Measurements from ENCODE around the gene BFSP1.

BFSP1 gene

DNA sequence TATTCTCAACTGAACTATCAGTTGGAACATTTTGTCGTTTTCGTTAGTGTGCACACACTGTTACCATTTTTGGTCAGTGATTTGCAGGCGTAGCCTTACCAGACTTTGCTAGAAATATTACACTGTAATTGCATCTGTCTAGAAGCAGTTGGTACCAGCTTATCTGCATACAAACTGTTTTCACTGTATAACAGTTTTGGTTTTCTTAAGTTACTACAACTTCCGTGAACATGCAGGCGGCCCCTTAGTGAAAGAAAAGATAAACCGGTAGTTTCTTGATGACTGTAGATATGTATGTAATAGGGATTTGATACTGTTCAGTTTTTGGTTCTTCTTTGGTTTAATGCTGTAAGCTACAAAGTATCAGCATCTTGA, 40.0 kb upstream of the BFSP1 start:
- H3K4me3 ChIP-seq (replicated peaks; ENCODE audit: low read depth, low read length) = peak overlapping the region; percentile 68
- TF ChIP-seq, protein P1, sequence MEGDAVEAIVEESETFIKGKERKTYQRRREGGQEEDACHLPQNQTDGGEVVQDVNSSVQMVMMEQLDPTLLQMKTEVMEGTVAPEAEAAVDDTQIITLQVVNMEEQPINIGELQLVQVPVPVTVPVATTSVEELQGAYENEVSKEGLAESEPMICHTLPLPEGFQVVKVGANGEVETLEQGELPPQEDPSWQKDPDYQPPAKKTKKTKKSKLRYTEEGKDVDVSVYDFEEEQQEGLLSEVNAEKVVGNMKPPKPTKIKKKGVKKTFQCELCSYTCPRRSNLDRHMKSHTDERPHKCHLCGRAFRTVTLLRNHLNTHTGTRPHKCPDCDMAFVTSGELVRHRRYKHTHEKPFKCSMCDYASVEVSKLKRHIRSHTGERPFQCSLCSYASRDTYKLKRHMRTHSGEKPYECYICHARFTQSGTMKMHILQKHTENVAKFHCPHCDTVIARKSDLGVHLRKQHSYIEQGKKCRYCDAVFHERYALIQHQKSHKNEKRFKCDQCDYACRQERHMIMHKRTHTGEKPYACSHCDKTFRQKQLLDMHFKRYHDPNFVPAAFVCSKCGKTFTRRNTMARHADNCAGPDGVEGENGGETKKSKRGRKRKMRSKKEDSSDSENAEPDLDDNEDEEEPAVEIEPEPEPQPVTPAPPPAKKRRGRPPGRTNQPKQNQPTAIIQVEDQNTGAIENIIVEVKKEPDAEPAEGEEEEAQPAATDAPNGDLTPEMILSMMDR (IDR thresholded peaks at IDR 0.05; ENCODE audit: low read length, missing control alignments) = no peak
- DNase-seq (ENCODE audit: low read depth) = no peak

DNA sequence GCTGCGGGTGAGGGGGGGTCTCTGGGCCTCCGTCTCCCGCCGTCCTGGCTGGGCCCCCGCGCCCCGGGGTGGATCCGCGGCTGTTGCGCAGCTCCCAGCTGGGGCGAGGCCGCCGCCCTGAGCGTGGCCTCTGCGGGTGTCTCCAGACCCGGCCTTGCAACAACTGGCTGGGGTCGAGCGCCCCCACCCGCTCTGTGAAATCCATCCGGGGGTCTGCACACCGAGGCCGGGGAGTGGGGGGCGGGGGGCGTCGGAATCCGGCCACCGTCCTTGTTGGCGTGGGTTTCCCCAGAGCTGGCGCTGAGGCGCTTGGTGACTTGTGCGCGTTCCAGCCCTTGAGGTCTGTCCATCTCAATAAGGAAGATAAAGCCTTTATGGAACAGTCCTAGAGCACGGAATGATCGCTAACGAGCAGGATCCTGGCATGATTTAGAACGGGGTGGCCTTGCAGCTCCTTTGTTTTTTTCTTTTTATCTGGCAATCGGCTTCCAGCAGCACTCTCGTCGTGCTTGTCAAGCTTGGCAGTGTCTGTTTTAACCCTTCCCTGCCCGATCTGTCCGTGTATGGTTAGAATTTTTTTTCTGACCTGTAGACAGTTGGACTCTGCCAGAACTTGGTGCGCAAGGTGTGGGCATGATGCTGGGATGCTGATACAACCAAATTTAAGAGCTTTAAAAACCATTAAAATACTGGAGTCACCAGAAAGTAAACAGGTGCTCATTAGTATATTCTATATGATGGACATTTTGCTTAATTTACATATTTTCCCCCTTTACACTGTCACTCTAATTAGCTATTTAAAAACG, 39.4 kb upstream of the BFSP1 start:
- TF ChIP-seq, protein P1 (IDR thresholded peaks at IDR 0.05; ENCODE audit: low read length, missing control alignments) = no peak
- H3K4me3 ChIP-seq (replicated peaks; ENCODE audit: low read depth, low read length) = peak overlapping the region; percentile 68
- peak; percentile 60 for DNase-seq (ENCODE audit: low read depth)

DNA sequence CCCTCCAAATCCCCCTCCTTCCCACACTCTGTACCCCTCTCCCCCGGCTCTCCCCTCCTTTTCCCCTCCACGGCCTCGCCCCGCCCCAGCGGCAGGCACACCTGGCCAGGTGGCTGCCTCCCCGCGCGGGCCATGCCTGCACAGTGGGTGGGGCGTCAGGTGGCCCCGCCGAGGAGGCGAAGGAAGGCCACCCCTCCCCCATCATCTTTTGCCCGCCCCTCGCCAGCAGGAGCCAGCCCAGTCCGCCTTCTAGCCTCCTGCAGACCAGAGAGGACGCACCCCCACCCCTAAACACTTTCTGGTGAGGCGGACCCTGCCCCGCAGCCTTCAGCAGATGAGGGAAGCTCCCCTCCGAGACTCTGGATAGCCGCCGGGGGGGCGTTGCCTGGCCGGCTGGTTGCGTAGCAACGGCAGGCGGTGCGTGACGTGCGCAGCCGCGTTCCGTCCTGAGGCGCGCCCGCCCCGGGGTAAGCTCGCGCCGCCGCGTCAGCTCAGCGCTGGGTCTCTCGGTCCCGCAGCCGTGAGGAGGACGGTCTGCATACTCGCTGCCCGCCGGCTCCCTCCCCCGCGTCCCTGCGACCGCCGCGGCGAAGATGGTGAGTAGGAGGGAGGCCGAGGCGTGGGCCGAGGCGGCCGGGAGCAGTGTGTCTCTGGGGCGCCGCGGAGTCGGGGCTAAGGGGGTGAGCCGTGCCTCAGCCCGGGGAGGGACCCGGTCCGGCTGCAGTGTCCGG, 38.6 kb upstream of the BFSP1 start, which contains the start of gene DSTN:
Gene DSTN, plus strand, starts transcription at position 460 of the 731 bp plus-strand sequence. Its CDS starts 134 bp downstream, at position 594.
- peak within 1 kb of the TSS; percentile 68 for H3K4me3 ChIP-seq (replicated peaks; ENCODE audit: low read depth, low read length)
- DNase-seq (ENCODE audit: low read depth) = peak; percentile 96
- TF ChIP-seq, protein P1 (IDR thresholded peaks at IDR 0.05; ENCODE audit: low read length, missing control alignments) = no peak

DNA sequence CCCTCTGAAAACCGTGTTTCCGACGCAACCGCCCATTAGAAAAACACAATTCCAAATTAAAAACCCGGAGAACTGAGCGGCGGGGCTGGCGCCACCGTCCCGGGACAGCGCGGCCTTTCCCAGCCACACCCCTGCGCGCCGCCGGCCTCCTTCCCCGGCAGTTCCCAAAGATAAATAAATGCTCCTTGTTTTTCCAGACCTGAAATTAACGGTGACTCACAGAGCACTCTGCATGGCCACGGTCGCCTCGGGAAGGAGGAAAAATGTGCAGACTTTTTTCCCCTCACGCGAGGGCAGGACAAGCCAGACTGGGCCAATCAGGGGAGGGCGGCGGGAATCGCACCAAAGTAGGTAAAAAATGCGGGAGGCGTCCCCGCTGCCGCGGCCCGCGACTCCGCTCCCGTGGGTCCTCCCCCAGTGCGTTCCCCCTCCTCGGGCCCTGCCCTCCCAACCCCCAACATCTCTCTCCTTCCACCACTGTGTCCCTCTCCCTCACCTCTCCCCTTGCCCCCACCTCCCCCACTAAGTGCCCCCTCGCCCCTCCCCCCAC, 37.9 kb upstream of the BFSP1 start:
- TF ChIP-seq, protein P1 (IDR thresholded peaks at IDR 0.05; ENCODE audit: low read length, missing control alignments) = no peak
- peak; percentile 98 for DNase-seq (ENCODE audit: low read depth)
- peak overlapping the region; percentile 68 for H3K4me3 ChIP-seq (replicated peaks; ENCODE audit: low read depth, low read length)

DNA sequence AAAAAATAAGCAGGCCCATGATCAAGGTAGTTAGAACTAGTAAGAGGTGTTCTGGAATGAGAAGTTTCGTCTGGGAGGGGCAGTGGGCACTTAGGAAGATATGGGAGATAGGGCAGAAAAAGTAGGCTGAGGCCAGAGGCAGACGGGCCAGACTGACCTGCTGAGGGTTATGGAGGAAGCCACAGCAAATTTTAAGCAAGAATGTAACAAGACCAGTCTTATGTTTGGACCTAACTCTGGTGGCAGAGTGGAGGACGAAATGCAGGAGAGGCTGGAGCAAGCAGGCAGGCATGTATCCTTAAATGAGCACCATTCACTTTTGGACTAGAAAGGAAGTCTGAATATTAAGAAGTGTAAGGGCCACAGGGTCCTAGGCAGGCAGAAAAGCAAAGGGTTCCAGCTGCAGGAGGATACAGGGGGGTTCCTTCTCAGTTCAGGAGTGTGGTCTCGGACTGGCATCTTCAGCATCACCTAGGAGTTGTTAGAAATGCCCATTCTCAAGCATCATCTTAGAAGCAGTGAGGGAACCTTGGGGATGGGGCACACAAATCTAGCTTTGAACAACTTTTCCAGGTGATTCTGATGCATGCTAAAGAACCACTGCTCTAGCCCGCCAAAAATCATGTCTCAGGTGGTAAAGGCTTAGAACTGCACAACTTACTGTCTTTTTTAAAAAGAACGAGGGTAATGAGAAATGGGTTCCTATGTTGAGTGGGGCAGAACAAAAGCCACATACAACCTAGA, 37.0 kb upstream of the BFSP1 start:
- no peak for DNase-seq (ENCODE audit: low read depth)
- TF ChIP-seq, protein P1 (IDR thresholded peaks at IDR 0.05; ENCODE audit: low read length, missing control alignments) = no peak
- peak overlapping the region; percentile 68 for H3K4me3 ChIP-seq (replicated peaks; ENCODE audit: low read depth, low read length)

DNA sequence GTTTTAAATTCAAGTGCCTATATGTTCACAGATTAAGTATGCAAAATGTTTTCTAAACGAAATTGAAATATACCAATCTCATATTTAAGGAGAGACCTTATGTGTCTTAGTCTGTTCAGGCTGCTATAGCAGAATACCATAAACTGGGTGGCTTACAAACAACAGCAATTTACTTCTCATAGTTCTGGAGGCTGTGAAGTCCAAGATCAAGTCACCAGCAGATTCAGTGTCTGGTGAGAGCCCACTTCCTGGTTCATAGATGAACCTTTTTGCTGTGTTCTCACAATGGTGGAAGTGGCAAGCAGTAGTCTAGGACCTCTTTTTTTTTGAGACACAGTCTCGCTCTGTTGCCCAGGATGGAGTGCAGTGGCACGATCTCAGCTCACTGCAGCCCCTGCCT, 35.2 kb upstream of the BFSP1 start:
- TF ChIP-seq, protein P1 (IDR thresholded peaks at IDR 0.05; ENCODE audit: low read length, missing control alignments) = no peak
- no peak overlapping the region for H3K4me3 ChIP-seq (replicated peaks; ENCODE audit: low read depth, low read length)
- DNase-seq (ENCODE audit: low read depth) = no peak

All from fibroblast of pulmonary artery (primary cell).